Forelimb muscle (tissue), 1 donor: Measurements from ENCODE around the gene SLC49A3. TPM values are rescaled to one million over a fixed set of nuclear protein-coding genes. Genes with fewer than 3 reads are reported as not detected.
"Not testable (repeated sequence)": the region's sequence is repeated elsewhere in the genome, so short reads cannot be mapped to it uniquely, and the experiment has no call there.

Experiments used
- DNase-seq: peaks from one replicate; pipeline ENCODE4 v3.0.0-alpha.2; 2013; ENCODE audit warnings: low read depth
- polyA plus RNA-seq: library from polyadenylated mRNA; unstranded; fragments of 120-200 nt; gene quantifications from one replicate; pipeline ENCODE4 v1.2.1, GENCODE V29; 2013; ENCODE audit not compliant: insufficient read length

The SLC49A3 gene
- polyA plus RNA-seq, 1 donor = 25.2 TPM

DNA sequence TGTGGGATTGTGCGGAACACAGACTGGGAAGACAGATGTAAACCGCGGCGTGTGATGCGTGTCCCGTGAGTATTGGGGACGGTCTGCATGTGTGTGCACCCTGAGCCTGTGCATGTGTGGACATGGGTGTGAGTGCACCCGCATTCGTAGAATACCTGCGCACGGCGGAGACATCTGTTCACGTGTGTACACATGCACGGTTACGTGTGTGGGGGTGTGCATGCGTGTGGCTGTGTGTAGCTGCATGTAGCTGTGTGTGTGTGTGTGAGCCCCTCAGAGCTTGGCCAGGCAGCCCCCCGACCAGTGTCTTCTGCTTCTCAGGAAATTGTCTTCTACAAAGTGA is 34.5 kb downstream of the SLC49A3 start:
- DNase-seq = no peak

DNA sequence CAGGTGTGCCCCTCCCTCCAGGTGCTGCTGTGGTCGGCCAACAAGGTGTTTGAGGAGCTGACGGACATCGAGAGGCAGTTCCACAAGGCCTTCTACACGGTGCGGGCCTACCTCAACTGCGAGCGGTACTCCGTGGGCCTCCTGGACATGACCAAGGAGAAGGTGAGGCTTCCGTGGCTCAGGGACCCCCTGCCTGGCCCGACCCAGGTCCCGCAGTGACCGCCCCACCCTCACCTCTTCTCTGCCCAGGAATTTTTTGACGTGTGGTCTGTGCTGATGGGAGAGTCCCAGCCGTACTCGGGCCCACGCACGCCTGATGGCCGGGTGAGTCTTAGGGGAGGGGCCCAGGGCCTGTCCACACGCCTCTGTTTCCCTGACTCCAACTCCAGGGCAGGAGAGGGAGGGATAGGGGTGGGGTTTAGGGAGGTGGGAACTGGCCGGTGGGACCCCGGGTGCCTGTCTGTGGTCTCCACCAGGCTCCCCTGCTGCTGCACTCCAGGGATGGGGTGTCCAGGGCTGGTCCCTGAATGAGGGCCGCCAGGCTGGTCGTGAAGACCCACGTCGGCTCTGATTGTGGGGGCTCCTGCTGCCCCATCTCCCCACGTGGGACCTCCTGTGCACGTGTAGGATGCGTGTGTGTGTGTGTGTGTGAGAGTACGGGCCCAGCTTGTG is 35.0 kb downstream of the SLC49A3 start:
- no peak for DNase-seq

DNA sequence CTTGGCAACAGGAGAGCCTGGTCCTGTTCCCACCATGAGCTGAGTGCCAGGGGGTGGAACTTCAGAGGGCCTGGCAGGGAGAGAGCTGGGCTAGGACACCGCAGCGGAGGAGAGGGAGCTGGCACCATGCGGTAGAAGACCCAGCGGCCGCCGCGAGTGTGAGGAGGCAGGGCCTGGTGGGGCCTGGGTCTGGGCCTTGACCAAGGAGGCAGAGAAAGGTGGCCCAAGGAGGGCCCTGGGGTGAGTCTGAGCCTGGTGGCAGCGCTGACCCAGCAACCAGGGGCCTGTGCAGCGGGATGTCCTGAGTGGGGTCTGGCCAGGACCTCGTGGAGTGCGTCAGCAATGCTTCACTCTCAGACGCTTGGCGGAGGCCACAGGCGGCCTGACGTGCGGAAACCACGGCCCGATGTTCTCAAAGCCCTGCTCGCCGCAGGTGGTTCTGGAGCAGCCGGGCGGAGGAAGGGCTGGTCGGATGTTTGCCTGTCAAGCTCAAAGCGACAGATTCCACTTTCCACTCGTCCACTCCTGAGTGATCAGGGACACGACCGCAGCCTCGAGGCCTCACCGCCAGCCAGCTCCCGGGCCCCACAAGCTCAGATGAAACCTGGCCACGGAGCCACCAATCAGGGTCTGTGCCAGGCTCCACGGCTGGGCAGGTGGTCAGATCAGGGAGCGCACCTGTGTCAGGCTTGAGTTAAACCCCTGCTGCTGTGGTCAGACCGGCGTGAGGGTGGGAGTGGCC is 35.7 kb downstream of the SLC49A3 start:
- DNase-seq = no peak

DNA sequence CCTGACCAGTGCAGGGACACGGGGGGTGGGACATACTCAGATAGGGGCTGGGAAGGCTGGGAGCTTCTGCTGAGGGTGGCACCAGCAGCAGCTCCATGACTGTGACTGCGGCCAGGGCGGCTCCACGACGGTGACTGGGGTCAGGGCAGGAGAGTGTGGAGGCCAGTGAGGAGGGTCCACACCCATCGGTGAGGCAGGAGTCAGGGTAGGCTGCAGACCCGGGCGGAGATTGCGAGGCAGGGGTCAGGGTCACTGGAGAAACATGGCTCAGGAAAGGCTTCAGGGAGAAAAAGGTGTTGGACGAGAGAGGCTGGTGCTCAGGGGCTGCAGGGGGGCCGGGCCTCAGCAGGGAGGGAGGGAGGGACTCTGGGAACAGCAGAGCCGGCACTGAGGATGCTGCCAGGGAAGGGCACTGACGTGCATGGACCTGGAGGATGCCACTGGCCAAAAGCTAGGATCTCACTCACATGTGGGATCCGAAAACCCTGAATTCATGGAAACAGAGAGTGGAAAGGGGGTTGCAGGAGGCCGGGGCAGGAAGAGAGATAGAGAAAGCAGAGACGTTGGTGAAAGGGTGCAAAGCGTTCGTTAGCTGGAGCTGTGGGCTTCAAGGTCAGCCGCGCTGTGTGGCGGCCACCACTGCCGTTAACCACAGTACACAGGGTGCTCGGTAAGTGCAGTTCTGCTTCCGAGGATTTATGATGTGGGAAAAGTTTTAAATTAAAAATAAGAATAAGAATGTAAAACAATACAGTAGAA is 36.9 kb downstream of the SLC49A3 start:
- DNase-seq = no peak

DNA sequence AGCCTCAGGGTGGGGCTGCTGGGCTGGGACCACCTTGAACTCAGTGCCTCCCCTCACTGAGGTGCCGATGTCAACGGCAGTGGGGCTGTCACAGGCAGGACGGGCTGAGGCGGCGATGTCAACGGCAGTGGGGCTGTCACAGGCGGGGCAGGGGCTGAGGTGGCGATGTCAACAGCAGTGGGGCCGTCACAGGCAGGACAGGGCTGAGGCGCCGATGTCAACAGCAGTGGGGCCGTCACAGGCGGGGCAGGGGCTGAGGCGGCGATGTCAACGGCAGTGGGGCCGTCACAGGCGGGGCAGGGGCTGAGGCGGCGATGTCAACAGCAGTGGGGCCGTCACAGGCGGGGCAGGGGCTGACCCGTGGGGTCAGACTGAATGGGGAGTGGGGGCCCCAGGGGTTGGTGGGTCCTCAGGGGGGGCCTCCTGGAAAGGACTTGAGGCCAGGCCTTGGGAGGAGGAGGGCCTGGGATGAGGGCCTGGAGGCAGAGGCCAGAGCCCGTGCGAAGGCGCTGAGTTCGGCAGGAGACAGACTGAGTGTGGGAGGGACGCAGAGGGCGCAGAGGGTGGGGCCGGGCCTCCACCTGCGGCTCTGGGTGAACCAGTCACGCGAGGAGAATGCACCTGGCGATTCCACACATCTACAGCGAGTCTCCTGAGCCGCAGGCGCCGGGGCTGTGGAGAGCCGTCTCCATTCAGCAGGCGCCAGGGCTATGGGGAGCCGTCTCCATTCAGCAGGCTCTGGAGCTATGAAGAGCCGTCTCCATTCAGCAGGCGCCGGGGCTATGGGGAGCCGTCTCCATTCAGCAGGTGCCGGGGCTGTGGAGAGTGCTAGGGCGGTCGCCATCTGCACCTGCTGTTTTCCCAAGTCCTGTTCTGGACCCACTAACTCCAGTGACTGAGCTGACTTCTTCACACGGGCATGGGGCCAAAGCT is 37.7 kb downstream of the SLC49A3 start:
- DNase-seq = no peak

DNA sequence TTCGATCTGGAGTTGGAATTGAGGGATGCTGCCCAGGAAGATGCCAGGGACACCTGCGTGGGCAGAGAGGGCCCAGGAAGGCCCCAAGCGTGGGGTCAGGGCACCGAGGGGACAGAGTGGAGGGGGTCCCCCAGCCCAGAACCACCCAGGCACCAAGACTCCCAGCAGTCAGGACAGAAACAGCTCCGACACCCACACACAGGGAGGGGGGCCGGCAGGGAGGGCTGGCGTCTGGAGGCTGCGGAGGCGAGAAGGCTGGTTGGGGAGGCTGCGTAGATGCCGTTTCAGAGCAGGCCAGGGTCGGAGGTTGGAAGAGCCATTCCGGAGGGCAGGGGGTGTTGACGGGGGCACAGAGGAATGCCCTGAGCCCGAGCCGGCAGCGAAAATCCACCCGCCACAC is 38.5 kb downstream of the SLC49A3 start:
- no peak for DNase-seq

DNA sequence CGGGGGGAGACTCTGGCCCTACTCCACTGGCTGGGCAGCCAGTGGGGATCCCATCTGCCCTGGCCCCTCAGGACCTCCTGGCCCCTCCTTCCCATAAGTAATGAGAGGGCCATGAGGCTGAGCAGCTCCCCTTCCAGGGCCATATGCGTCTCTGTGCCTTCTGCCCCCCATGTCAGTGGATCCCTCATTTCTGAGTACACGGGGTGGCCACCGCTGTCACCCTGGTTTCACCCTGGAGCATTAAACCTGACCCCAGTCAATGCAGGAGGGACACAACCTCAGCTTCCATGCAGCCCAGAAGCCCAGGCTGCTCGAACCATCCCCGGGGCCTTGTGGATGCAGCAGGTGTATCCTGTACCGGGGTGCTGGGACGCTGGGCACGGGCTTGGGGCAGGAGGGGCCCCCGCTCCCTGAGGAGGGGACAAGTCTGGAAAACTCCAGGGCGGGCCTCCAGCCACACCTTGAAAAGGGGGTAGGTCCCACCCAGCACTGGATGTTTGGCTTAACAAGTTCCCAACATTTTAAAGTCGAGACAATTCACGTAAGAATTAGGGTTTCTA is 39.1 kb downstream of the SLC49A3 start:
- no peak for DNase-seq

DNA sequence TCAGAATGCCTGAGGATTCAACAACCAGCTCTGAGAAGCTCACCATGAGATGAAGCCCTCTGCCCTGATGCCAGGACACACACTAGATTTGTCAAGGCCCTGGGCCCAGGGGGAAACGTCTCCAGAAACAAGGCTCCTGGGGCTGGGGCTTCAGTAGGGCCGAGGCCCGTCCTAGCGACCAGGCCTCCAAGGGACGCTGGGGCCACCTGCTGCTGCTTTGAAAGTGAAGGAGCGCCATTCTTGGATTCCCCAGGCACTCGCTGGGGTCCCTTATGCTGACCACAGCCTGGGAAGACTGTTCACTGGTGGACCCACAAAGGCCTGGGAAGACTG is 39.7 kb downstream of the SLC49A3 start:
- DNase-seq = no peak

DNA sequence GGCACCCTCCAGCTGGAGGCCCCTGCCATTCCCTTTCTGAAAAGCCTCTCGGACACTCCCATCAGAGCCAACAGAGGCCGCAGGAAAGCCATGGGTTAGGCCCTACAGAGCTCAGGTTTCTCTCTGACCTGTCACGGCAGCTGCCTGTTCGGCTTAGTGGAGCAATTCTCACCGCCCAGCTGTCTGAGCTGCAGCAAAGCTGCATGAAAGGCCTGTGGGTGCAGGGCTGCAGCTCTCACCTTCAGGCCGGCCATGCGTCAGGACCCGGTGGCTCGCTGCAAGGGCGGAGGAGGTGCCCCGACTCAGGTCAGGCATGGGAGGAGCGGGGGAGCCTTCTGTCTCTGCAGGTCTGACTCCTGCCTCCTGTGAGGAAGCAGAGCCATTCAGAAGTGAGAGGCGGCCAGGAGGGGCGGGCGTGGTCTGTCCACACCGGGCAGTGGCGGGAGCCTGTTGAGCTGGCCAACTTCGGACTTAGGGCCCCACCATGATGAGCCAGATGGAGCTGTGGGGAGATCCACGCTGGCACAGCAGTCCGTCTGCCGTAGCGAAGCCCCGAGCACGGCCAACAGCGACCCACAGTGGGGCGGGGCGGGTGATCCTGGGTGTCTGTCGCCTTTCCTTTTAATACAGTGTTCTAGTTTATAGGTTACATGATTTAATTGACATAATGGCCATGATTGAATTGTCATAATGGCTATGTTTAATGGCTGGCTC is 40.2 kb downstream of the SLC49A3 start:
- DNase-seq = no peak

DNA sequence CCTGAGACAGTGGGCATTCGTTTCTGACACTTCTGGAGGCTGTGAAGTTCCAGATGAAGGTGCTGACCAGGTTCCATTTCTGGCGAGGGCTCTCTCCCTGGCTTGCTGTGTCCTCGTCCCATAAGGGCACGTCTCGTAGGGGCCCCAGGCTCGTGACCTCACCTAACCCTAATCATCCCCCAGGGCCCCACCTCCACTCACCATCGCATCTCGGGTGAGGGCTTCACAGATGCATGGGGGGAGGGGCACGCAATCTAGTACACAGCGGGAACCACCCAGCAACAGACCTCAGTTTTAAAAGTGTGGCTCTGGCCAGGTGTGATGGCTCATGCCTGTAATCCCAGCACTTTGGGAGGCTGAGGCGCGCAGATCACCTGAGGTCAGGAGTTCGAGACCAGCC is 41.5 kb downstream of the SLC49A3 start:
- no peak for DNase-seq

DNA sequence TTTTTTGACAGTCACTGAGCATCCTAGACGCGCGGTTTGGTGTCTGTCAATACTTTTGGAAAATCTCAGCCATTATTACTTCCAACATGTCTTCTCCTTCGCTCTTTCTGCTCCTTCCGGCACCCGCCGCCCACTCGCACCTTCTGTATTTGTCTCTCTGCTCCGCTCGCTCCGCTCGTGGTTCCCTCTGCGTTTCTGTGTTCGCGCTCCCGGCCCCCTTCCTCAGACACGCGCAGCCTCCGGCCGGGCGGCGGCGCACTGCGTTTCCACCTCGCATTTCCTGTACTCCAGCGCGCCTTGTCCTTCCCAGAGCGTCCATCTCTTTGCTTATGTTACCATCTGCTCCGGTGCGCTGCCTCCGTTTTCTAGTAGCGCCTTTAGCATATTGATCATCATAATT is 42.5 kb downstream of the SLC49A3 start:
- DNase-seq = no peak

DNA sequence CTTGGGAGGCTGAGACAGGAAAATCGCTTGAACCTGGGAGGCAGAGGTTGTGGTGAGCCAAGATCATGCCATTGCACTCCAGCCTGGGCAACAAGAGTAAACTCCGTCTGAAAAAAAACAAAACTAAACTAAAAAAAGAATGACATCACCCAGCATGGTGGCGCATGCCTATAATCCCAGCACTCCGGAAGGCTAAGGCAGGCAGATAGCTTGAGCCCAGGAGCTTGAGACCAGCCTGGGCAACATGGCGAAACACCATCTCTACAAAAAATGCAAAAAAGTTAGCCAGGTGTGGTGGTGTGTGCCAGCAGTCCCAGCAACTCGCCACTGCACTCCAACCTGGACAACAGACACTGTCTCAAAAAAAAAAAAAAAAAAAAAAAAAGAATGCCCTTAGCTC is 46.6 kb downstream of the SLC49A3 start:
- not testable (repeated sequence) for DNase-seq

DNA sequence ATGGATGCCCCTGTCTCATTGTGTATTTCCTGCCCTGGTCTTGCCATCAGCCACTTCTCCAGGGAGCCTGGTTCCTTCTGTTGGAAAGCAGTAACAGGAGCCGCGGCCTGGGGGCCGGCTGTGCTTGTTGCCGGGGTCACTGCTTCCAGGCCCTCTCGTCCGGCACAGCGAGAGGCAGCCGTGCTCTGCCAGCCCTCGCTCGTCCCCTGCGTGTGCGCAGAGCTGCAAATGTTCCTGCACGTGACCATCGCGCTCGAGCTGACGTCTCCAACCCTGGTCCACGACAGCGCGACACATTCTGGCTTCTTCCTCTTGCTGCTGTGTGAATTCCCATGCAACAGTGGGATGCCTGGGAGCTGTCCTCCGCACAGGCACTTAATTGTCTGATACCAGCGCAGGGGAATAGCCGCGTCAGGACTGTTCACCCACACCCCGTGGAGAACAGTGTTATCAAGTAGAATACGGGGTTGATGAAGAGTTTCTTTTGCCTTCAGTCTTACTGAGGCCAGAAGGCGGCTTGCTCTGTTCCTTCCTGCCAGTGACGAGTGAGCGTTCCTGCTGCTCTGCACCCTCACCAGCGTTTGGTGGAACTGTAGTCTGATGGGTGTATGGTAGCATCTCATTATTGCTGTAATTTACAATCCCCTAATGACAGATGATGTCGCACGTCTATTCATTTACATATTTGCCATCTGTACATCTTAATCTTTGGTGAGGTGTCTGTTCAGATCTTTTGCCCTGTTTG is 51.2 kb downstream of the SLC49A3 start:
- DNase-seq = no peak

DNA sequence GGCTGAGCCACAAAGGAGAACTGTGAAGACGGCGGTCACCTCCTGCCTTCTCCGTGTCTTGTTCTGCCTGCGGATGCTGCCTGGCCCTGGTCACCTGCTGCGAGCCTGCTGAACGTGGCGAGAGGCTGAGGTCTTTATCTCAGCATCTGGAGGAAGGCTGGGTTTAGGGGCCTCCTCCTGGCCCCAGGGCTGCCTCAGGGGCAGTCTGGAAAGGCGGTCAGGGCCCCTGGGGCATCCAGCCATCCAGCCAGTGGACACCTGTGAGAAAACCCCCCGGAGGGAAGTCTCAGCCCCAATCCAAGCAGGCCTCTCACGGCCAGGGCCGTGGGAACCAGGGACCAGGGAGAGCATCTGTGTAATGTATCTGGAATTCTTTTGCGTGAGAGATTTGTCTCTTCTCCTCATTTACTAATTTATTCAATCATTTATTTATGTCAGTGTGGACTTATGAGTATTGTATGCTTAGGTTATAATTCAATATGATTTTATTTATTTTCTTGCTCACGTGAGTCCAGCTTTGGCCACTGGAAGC is 52.3 kb downstream of the SLC49A3 start:
- no peak for DNase-seq

DNA sequence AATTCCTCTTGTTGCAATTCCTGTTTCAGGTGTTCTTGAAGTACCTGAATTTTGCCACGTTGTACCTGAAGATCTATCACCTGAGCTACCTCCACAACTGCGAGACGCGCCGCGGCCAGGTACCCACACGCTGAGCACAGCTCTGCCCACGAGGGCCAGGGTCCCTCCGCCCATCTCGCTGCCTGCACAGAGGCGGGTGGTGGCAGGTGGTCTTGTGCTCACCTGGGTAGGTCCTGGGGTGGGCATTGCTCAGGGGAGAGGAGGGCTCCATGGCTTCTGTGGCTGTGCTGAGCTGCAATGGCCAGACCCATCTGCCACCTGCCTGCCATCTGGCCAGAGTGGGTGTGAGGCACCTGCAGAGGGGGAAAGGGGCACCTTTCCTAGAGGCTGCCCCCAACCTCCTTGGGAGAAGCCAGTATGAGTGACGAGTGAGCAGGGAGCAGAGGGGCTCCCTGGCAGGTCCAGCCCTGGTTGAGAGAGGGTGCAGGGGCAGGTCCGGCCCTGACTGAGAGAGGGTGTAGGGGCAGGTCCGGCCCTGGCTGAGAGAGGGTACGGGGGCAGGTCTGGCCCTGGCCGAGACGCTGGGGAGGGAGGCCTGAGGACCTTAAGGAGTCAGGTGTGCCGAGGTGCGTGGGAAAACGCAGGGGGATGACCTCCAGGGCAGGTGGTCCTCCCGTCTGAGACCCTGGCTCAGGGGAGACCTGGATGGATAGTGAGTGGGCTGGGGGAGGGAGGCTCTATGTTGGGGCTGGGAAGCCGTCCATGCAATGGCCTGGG is 52.9 kb downstream of the SLC49A3 start:
- no peak for DNase-seq

DNA sequence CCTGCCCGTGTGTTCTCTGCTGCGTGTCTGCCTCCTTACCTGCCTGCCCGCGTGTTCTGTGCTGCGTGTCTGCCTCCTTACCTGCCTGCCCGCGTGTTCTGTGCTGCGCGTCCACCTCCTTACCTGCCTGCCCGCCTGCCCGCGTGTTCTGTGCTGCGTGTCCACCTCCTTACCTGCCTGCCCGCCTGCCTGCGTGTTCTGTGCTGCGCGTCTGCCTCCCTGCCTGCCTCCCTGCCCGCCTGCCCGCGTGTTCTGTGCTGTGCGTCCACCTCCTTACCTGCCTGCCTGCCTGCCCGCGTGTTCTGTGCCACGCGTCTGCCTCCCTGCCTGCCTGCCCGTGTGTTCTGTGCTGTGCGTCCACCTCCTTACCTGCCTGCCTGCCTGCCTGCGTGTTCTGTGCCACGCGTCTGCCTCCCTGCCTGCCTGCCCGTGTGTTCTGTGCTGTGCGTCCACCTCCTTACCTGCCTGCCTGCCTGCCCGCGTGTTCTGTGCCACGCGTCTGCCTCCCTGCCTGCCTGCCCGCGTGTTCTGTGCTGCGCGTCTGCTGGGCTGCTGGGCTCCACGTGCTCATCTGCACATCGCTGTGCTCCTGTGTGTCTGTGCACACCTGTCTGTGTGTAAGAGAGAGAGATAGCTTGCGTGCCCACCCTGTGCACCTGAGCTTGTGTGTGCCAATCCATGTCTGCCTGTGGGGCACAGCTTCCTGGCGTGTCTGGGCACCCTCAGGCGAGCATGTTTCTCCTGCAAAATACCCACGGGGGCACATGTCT is 53.7 kb downstream of the SLC49A3 start:
- DNase-seq = not testable (repeated sequence)

DNA sequence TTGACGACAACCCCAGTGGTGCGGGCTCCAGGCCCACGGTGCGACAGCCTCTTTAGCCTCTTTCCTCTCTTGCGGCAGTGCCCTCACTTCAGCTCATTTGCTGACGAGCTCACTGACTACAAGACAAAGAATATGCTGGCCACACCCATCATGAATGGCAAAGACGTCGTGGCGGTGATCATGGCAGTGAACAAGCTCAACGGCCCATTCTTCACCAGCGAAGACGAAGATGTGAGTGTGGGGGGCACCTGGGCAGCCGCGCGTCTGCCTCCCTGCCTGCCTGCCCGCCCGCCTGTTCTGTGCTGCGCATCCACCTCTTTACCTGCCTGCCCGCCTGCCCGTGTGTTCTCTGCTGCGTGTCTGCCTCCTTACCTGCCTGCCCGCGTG is 54.4 kb downstream of the SLC49A3 start:
- no peak for DNase-seq

DNA sequence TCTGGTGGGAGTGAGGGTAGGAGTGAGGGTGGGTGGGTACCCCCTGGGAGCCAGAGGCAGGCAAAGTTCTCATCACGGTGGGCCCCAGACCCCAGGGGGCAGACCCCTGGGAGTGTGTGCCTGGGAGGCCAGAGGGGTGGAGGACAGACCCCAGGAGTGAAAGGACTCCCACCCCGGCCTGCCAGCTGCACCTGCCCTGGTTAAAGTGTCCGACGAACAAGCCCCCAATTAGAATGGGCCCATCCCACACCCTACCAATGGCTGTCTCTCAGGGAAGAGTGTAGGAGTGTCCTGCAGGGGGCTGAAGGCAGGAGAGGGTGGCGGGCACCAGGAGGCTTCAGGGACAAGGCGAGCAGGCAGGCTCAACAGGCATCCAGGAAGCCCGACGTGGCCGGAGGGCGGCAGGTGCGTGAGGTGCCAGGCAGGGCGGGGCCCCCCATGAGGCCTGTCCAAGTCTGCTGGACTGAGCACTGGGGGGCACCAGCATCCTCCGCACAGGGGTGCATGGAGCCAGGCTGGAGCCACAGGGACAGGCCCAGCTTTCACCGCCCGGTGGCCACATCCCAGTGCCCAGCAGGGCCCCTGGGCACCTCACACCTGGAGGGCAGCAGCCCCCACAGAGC is 54.9 kb downstream of the SLC49A3 start:
- DNase-seq = no peak
